Nephron progenitor cell (in vitro differentiated cells): ENCODE data around the gene FGGY.

Experiments used
- DNase-seq: peaks from one replicate; pipeline ENCODE4 v3.0.0; 2021
- H3K27ac Mint-ChIP-seq: 2 replicates; pipeline ENCODE4 v1.8.0; 2021; ENCODE audit warnings: mild to moderate bottlenecking, moderate library complexity, mixed read lengths
- H3K27me3 Mint-ChIP-seq: 2 replicates; pipeline ENCODE4 v1.8.0; 2021; ENCODE audit warnings: mild to moderate bottlenecking, low read depth, mixed read lengths; ENCODE audit not compliant: poor library complexity
- H3K36me3 Mint-ChIP-seq: 2 replicates; pipeline ENCODE4 v1.8.0; 2021; ENCODE audit warnings: low read depth, mixed read lengths
- H3K4me1 Mint-ChIP-seq: 2 replicates; pipeline ENCODE4 v1.8.0; 2021; ENCODE audit warnings: mixed read lengths
- H3K4me3 Mint-ChIP-seq: 2 replicates; pipeline ENCODE4 v1.8.0; 2021; ENCODE audit warnings: mild to moderate bottlenecking, moderate library complexity, mixed read lengths
- H3K9me3 Mint-ChIP-seq: 2 replicates; pipeline ENCODE4 v1.8.0; 2021; ENCODE audit warnings: mild to moderate bottlenecking, moderate library complexity, mixed read lengths
- CTCF ChIP-seq: fragments of 200-600 bp; sonication (generic); IDR thresholded peaks from 2 replicates; pipeline ENCODE4 v1.5.0; 2021; ENCODE audit warnings: antibody characterized with exemption

FGGY gene

GRCh38 chr1:59521456-59521855 lies 224.6 kb downstream of the FGGY start:
- TF ChIP-seq CTCF, result no peak
- peaks cover 46% of the 10 kb centered on the region for H3K4me1 Mint-ChIP-seq
- peaks cover 13% of the 10 kb centered on the region for H3K36me3 Mint-ChIP-seq
- no peak overlapping the region for H3K4me3 Mint-ChIP-seq
- no peak overlapping the region for H3K27ac Mint-ChIP-seq
- peaks cover 5% of the 10 kb centered on the region for H3K9me3 Mint-ChIP-seq
- H3K27me3 Mint-ChIP-seq, result peaks cover 4% of the 10 kb centered on the region
- no peak for DNase-seq

GRCh38 chr1:59522925-59523505 lies 226.1 kb downstream of the FGGY start:
- no peak for TF ChIP-seq CTCF
- Mint-ChIP-seq H3K4me1 (peaks cover 38% of the 10 kb centered on the region), H3K27ac (no peak overlapping the region), H3K27me3 (no peaks in the 10 kb centered on the region), H3K36me3 (peaks cover 5% of the 10 kb centered on the region), H3K4me3 (no peak overlapping the region), H3K9me3 (peaks cover 5% of the 10 kb centered on the region)
- DNase-seq, result no peak

GRCh38 chr1:59523745-59524450 lies 227.0 kb downstream of the FGGY start:
- Mint-ChIP-seq H3K4me1 (peaks cover 41% of the 10 kb centered on the region), H3K4me3 (no peak overlapping the region), H3K36me3 (no peaks in the 10 kb centered on the region), H3K27me3 (no peaks in the 10 kb centered on the region), H3K9me3 (no peaks in the 10 kb centered on the region), H3K27ac (no peak overlapping the region)
- no peak for DNase-seq
- TF ChIP-seq CTCF, result no peak

- DNase-seq, result no peak
- Mint-ChIP-seq H3K27me3 (no peaks in the 10 kb centered on the region), H3K27ac (no peak overlapping the region), H3K4me3 (no peak overlapping the region), H3K4me1 (peaks cover 29% of the 10 kb centered on the region), H3K9me3 (no peaks in the 10 kb centered on the region), H3K36me3 (no peaks in the 10 kb centered on the region)
- TF ChIP-seq CTCF, result no peak
These were observed 229.3 kb downstream of the FGGY start for GRCh38 chr1:59526240-59526639.

GRCh38 chr1:59528471-59528870 lies 231.6 kb downstream of the FGGY start:
- peaks cover 17% of the 10 kb centered on the region for H3K36me3 Mint-ChIP-seq
- H3K27me3 Mint-ChIP-seq, result no peaks in the 10 kb centered on the region
- DNase-seq, result no peak
- no peak overlapping the region for H3K27ac Mint-ChIP-seq
- TF ChIP-seq CTCF, result no peak
- peaks cover 14% of the 10 kb centered on the region for H3K4me1 Mint-ChIP-seq
- H3K4me3 Mint-ChIP-seq, result no peak overlapping the region
- H3K9me3 Mint-ChIP-seq, result peaks cover 18% of the 10 kb centered on the region

- Mint-ChIP-seq H3K27me3 (no peaks in the 10 kb centered on the region), H3K36me3 (peaks cover 21% of the 10 kb centered on the region), H3K9me3 (peaks cover 22% of the 10 kb centered on the region), H3K4me3 (no peak overlapping the region), H3K27ac (no peak overlapping the region), H3K4me1 (peaks cover 11% of the 10 kb centered on the region)
- no peak for DNase-seq
- TF ChIP-seq CTCF, result no peak
These were observed 232.0 kb downstream of the FGGY start for GRCh38 chr1:59528900-59529299.
